HG03060 (cell line): ENCODE data around the gene PGM1.

Experiments used
- ATAC-seq: cut with Tn5 transposase; IDR thresholded peaks from one replicate; pipeline ENCODE4 v1.9.1; 2021; ENCODE audit warnings: low read depth, moderate number of reproducible peaks; ENCODE audit not compliant: unreplicated experiment

PGM1 gene

DNA sequence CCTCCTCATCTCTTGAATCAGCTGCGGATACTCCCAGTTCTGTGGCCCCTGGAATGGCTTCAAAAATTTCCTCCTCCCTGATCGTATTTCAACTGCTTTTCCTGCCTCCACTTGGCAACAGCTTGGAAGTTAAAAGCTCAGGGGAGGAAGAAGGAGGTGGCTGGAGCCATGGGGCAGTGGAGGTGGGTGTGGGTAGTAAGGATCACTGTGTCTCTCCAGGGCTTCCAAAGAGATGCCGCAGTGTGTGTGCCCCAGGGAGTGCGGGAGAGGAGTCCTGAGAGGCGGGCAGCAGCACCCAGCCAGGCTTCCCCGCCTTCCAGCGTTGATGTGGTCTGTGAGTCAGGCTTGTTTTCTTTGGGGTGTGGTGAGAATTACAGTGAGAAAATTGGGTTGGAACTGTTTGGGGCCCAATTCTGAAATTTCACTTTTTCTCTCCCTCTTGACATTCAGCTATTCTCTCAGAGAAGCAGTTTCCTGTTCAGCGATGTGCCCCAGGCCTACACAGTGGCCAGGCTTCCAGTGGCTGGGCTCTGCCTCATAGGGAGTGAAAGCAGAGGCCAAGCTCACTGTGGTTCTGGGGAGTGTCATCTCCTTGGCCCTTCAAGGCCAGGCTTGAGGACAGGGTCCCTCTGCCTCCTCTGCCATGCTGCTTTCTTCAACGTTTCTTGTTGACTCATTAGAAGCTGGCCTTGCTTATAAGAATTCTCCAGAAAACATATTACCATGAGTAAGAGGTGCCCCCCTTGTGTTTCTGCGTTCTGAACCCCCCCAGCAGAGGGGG lies 69.0 kb downstream of the PGM1 start:
- no peak for ATAC-seq

DNA sequence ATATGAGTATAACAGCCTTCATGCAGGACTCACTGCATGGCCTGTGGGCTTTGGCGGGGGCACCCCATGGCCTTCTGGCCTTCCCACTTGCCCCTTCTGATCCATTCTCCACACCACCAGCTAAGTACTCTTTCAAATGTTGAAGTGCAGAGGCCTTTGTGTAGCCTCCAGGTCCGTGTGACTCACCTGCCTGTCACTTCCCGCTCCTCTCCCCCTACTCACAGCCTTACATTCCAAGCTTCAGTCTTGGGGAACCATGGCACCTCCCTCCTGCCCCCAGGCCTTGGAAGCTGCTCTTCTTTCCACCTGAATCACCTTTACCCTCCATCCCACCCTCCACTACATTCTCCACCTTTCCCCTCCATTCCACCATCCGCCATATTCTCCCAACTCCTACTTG lies 69.6 kb downstream of the PGM1 start:
- ATAC-seq, result no peak

DNA sequence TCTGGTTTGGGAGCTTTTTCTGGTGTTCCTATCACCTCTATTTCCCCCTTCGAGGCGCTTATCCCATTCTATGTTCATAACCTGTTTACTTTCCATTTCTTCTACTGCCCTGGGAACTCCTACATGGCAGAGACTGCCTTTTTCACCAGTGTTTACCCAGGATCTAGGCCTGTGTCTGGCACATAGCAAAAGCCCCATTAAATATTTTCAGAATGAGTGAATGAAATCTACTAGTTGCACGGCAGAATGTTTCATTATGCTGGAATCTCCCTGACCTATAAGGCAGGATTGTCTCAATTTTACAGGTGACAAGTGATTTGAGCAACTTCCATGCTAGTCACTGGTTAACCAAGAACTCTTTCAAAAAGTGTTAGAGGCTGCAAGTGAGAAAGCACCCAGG lies 70.1 kb downstream of the PGM1 start:
- no peak for ATAC-seq

DNA sequence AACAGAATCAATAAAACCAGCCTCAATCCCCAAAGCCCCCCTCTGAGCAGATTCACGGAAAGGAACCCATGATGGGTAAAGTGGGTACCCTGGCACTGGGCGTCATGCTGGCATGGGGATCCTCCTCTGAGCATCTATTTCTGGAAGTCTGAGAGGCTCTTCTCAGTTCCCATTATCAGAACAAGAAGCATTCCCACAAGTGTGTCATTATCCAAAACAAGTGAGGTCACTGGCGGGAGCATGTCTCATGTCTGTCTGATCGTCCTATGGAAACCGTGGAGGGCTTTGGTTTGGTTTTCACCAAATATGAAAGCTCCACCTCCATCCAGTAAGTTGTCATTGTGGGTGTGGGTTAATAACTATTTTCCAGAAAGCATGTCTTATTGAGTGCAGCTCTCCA lies 70.7 kb downstream of the PGM1 start:
- ATAC-seq, result no peak

DNA sequence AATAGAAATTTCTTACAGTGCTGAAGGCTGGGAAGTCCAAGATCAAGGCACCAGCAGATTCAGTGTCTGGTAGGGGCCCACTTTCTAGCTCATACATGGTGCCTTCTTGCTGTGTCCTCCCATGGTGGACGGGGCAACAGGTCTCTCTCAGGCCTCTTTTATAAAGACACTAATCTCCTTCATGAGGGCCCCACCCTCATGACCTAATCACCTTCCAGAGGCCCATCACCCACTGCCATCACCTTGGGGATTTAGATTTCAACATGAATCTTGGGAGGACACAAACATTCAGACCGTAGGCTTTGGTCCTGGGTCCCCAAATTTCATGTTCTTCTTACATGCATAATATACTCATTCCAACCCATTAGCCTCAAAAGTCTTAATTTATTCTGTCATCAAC lies 71.5 kb downstream of the PGM1 start:
- ATAC-seq, result no peak

DNA sequence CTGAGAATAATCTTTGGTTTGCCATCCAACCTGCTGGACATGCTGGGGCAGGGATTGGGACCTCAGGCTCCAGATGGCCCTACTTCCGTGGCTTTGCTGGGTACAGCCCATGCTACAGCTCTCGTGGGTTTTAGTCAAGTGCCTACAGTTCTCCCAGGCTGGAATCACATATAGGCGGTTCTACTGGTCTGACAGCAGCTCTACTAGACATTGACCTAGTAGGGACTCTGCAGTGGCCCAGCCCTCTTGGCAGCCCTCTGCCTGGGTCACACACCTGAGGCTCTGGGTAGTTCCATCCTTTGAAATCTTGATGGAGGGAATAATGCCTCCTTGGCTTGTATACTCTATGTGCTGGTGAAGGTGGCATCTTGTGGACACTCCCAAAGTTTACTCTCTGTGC lies 72.2 kb downstream of the PGM1 start:
- no peak for ATAC-seq

DNA sequence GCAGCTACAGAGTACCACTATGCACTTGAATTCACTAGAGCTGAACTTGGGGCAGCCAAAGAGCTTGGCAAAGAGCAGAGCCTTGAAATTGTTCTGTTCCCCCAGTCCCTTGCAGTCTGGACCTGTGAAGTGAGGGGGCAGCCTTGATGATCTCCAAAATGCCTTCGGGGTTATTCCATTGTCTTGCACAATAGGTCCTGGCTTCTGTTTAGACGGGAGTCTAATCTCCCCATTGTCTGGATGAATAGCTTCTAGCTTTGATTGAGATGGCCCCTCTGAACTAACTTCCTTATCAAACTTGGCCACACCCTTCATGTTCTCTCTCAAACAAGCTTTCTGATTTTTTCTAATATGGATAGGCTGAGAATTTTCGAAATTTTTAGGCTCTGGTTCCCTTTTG lies 72.6 kb downstream of the PGM1 start:
- ATAC-seq, result no peak

DNA sequence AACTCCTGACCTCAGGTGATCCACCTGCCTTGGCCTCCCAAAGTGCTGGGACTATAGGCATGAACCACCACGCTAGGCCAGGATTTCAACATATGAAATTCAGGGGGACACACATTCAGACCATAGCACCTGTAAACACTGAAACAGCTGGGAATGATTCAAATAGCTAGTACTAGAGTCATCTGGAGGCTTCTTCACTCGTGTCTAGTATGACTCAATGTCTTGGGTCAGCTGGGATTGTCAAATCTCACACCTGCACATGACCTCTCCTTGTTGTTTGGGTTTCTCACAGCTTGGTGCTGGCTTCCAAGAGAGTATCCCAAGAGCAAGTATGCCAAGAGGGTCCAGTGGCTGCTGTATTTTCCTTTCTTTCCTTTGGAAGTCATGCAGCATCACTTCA lies 75.1 kb downstream of the PGM1 start:
- no peak for ATAC-seq

DNA sequence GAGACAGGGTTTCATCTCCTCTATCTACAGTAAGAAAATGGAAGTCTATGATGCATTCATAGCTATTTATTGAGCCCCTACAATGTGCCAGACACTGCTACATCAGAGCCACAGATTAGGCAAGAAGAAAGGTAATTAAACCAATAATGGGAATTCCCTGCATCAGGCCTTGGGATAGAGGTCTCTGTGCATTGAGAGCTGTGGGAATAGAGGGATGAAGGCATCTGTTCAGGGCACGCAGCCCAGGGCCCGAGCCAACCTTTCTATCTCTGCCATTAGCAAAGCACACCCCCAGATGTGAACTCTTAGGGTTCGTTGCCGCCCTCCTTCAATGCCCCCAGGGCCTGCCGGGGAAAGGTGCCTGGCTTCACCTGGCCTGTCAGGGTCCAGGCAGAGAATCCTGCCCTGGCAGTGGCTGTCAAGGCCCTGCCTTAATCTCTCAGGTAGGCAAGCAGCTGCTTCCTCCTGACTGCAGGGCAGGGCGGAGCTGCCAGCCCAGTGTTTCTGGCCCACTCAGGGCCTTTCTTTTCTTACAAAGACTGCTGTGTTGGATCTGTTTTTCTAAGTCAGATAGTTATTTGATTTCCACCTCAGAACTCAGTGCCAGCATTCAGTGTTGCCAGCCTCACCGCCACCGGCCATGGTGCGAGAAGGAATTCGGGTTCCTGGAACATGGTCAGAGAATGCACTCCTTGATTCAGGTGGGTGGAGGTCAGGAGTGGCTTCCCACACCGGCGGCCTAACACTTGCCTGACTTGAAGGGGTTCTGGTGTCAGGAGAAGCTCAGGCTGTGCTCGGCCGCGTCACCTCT lies 76.1 kb downstream of the PGM1 start:
- no peak for ATAC-seq

DNA sequence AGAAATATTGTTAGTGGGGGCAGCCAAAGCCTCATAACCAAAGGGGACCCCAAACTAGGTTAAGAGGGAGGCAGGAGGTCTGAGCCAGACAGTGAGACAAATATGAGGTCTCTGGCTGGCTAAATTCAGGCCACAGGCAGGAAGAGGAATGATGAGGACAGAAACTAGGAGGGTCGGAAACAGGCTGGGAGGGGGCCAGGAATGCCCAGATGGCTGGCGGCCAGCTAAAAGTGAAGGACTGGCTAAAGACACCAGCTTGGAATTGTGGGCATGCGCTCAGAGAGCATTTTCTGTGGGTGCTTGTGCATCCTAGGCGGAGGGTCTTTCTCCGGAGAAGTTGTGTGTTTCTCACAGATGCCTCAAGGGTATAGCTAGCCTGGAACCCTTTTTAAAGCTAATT lies 77.0 kb downstream of the PGM1 start:
- no peak for ATAC-seq

DNA sequence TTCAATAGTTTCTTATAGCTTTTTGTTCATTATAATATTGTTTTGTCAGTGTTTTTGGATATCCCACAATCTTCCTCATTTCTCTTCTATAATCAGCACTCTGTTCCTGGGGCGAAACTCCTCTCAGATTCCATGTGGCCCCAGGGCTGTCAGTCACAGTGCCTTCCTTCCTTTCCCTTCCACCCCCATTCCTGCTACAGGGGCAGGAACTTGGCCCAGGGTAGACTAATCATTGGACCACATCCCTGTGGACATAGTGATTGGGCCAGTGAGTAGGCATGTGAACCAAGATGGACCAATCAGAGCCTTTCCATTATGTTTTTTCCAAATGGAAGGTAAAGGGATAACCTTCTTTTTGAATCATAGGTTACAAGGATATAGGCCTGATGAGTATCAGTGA lies 78.3 kb downstream of the PGM1 start:
- ATAC-seq, result no peak

DNA sequence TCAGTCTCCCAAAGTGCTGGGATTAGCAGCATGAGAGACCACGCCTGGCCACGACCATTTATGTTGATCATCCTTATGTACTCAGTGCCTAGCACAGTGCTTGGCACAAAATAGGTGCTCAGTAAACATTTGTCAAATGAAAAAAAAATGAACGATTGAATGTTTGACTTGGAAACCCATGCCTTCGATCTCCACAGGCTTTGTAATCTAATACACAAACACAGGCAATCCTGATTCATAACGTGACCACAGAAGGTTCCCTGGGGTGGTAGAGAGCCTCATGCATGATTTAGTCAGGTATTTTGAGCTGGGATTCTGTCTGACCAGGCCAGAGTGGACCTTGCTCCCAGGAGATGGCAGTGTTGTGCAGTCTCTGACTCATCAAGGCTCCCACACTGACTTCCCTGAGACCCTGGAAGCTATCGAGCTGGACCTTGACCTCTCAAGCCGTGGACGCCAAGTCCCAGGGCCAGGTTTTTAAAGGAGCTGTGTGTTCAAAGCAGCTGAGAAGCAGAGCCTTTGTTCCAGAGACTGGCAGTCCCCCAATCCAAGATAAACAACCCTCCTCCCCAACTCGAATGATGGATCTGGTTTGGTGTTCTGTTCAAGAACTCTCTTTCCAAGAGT lies 81.1 kb downstream of the PGM1 start:
- peak; percentile 79 for ATAC-seq

DNA sequence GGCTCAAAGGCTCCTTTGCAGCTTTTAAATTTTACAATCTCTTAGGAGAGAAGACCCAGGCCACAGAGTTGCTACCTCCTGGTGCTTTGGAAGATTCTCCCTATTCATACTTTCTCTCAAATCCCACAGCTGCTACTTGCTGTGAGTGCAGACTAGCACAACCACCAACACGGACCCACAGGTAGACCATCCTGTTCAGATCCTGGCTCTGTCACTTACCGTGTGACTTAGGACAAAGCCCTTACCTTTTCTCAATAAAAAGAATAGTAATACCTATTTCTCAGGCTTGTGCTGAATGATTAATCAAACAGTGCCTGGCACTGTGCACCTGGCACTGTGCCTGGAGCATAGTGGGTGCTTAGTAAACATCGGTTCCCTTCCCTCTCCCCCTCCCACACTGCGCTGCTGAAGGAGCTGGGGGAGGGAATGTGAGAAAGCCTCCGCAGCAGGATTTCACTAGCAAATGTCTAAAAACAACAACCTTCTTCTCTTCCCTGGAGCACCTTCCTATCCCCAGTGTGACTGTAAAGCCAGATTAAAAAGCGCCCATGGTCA lies 81.7 kb downstream of the PGM1 start:
- ATAC-seq, result no peak

DNA sequence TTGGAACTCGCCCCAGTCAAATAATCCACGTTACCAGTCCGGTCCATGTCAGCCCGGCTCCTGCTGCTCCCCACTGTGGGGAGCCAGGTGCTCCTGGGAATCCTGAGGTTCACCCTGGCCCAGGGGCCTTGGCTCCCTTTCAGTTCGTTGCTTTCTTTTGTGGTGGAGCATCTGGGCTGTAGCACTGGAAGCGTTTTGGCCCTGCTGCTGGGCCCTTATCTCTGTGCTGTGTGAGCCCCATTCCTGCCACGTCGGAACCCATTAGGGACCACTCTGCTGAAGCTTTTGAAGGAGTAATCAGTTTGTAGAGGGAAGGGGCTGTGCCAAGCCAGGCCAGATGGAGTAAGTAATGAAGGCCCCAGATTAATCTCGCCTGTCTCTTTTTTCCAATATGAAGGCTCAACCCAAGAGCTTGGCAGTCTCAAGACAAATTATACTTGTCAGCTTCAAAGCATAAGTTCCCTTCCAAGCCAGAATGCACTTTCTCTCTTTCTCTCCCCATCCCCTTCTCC lies 82.3 kb downstream of the PGM1 start:
- ATAC-seq, result no peak

DNA sequence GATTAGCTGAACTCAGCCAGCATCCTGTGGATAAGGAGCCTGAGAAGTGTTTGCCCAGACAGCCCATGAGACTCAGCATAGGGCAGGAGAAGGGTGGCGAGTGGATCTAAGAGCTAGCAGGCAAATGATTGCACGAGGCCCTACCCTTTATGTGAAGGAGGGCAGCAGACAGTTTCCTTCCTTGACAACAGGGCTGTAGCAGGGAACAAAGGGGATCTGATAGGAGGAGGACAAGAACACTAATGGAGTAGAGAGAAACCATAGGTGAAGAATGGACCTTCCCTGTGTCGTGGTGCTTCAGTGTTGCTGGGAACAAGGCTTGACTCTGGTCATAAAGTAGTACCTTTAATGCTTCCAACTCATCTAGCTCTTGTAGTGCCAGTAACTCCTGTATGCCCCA lies 84.3 kb downstream of the PGM1 start:
- ATAC-seq, result no peak

DNA sequence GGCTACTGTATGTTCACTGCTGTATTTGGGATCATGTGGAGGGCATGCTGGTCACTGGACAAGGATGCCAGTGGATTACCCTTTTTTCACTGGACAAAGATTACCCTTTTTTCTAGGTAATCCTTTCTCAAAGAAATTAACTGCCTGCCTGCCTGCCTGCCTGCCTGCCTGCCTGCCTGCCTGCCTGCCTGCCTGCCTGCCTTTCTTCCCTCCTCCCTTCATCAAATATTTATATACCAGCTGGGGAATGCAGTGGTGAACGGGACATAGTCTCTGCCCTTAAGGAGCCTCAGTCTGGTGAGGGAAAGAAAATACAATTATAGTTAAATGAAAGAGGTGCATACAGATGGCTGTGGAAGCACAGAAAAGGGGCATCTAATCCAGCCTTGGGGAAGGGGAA lies 85.0 kb downstream of the PGM1 start:
- ATAC-seq, result no peak

DNA sequence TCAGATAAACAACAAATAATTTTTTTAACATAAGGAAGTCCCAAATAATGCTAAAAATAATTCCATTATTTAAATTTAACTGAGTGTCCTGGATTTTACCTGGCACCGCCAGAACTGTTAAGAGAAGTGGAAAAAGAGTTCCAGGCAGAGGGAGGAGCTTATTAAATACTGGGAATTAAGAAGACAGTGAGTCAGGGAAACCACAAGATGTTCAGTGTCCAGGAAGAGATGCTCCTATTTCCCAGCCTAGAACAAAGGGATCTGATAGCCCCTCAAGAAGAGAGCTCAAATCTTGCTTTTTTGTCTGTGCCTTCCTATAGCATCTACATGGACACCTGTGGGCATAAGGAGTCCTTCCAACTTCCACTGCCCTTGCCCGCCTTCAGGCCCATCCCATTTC lies 85.9 kb downstream of the PGM1 start:
- no peak for ATAC-seq

DNA sequence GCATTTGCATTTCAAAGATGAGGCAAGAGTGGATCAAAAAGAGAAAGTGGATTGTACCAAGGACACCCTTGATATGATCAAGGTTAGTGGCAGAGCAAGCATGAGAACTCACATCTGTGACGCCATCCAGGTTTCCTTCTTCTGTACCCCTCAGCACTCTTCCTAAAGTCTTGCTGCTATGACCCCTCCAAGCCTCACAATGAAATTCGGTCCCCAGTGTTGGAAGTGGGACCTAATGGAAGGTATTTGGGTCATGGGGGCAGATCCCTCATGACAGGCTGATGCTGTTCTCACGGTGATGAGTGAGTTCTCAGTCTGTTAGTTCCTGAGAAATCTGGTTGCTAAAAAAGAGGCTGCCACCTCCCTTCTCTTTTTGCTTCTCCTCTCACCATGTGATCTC lies 86.4 kb downstream of the PGM1 start:
- ATAC-seq, result no peak

DNA sequence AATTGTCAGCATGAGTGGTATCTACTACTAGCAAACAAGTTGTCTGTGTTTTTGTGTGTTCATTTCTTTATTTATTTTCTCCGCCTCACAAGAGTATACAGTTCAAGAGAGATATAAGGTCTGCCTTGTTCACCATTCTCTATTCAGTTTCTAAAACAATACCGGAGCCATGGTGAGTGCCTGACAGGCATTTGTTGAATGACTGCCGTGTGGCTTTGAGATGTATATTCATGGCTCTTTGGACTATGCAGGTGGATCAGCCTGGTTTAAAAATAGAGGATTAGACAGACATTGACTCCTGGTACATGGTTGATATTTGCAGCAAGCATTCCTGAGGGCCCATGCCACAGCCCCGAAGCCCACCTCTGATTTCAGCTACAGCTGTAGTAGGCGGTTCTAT lies 89.7 kb downstream of the PGM1 start:
- ATAC-seq, result no peak

DNA sequence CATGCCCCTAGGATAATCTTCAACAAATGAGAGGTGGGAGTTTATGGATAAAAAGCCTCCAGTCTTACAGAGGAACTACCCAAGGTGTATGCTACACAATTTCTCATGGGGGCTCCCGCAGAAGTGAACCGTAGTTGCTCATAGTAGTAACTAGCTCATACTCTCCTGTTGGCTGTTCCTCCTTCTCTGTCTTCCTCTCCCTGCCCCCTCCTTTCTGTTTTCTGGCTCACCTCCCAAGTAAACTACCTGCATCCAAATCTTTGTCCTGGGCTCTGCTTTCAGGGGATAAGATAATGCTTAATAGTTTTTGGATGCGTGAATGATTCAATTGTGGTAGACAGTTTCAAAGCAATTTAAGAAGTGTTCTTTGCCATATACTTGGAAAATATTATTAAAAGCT lies 90.5 kb downstream of the PGM1 start:
- ATAC-seq, result no peak

DNA sequence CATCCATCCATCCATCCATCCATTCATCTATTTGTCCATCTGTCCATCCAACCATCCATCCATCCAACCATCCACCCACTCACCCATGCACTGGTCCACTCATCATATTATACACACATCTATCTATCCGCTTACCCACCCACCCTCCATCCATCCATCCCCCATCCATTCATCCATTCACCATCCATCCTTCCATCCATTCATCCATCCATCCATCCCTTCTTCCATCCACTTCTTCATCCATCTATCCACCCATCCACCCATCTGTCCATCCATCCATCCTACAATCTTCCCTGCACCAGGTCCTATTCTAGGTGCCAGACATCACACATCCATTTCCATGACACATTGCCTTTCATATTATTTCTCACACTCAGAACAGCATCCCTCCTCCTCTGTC lies 93.5 kb downstream of the PGM1 start:
- ATAC-seq, result no peak
